ENCODE measurements around the gene CBLL2. TPM values are rescaled to one million over a fixed set of nuclear protein-coding genes. Genes with fewer than 3 reads are reported as not detected.

CBLL2 gene
- polyA plus RNA-seq, 3 donors = not detected

DNA sequence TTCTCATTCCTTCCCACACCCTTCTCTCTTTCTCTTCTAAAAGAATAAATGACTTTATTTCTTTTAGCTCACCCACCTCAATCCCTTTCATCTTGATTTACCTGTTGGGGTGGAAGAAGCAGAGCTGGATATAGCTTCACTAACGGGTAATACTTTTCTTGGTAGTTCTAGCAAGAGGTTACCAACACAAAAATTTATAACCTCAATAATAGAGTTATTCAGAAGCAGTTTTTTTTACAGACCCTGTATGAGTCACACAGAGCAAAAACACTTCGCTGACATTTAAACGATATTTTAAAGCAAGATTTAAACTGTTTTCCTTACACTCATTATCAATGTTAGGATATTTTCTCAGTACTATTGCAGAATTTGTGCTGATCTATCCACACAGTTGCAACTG lies 42.4 kb downstream of the CBLL2 start:
- H3K4me1 Mint-ChIP-seq = no peaks in the 10 kb centered on the region

DNA sequence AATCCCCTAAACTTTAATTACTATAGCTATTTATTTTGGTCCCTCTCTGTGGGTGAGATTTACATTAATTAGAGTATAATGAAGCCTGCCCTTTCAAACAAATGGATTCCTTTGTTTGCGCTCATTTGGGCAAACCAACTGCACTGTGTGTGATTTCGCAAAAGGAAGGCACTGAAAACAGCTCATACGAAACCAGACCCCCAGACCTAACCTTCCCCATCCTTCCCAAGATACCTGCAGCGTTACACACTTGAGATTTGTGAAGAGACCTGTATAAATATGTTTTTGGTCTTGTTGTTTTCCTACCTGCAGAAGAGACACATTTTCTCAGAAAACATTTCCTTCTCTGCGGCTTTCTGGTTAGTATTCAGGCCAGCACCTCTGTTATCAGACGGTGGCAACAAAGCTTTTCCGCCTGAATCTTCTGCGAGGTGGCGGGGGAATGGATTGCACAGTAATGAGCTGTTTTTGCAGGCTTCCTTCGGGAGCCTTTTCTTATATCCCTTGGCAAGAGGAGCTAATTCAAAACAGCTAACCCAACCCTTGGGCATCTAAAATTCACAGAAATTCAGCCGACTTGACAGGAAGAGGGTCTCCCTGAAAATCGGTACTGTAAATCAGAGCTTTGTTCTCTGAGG lies 47.6 kb downstream of the CBLL2 start:
- Histone ChIP-seq H3K9ac (ENCODE audit: insufficient read depth, low read length, poor library complexity, severe bottlenecking) (no peak overlapping the region), H3K27me3 (ENCODE audit: control insufficient read depth in 2 of 2, insufficient read depth in 2 of 2, low read length in 2 of 2) (no peaks in the 10 kb centered on the region), H3K4me3 (replicated peaks in 1 of 3; ENCODE audit: low read depth in 2 of 3, low read length in 3 of 3) (no peak overlapping the region), H3K79me2 (ENCODE audit: insufficient read depth, low read length) (no peaks in the 10 kb centered on the region), H3K4me2 (replicated peaks; ENCODE audit: extremely low read depth, low read length, poor library complexity, severe bottlenecking) (no peak overlapping the region), H4K20me1 (ENCODE audit: insufficient read depth, low read length) (no peaks in the 10 kb centered on the region), H3K27ac (ENCODE audit: low read depth in 1 of 2, low read length in 2 of 2) (no peak overlapping the region), H3K9me3 (replicated peaks in 1 of 2; ENCODE audit: control insufficient read depth in 1 of 2, insufficient read depth in 1 of 2, low read length in 2 of 2) (no peaks in the 10 kb centered on the region), H3K36me3 (replicated peaks in 1 of 2; ENCODE audit: control insufficient read depth in 1 of 2, insufficient read depth in 2 of 2, low read length in 2 of 2) (no peaks in the 10 kb centered on the region), H3K4me1 (ENCODE audit: control insufficient read depth in 1 of 2, insufficient read depth in 2 of 2, low read length in 2 of 2) (no peaks in the 10 kb centered on the region), H2AFZ (ENCODE audit: insufficient read depth, low read depth, low read length, poor library complexity, severe bottlenecking) (no peak overlapping the region)
- Mint-ChIP-seq H3K9me3 (peaks cover 0 to 4% (median 0%) of the 10 kb centered on the region in 7 donors), H3K36me3 (no peaks in the 10 kb centered on the region), H3K4me1 (no peaks in the 10 kb centered on the region), H3K27me3 (ENCODE audit: low read depth in 3 of 3) (no peaks in the 10 kb centered on the region), H3K4me3 (no peak overlapping the region), H3K27ac (no peak overlapping the region)
- intact Hi-C loops (cut with micrococcal nuclease) = no loop called here
- TF ChIP-seq, protein P1, sequence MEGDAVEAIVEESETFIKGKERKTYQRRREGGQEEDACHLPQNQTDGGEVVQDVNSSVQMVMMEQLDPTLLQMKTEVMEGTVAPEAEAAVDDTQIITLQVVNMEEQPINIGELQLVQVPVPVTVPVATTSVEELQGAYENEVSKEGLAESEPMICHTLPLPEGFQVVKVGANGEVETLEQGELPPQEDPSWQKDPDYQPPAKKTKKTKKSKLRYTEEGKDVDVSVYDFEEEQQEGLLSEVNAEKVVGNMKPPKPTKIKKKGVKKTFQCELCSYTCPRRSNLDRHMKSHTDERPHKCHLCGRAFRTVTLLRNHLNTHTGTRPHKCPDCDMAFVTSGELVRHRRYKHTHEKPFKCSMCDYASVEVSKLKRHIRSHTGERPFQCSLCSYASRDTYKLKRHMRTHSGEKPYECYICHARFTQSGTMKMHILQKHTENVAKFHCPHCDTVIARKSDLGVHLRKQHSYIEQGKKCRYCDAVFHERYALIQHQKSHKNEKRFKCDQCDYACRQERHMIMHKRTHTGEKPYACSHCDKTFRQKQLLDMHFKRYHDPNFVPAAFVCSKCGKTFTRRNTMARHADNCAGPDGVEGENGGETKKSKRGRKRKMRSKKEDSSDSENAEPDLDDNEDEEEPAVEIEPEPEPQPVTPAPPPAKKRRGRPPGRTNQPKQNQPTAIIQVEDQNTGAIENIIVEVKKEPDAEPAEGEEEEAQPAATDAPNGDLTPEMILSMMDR (IDR thresholded peaks at IDR 0.05) = no peak
- 86% methylated on average over 4 of the region's 12 CpGs for WGBS (ENCODE audit: insufficient coverage)
- DNase-seq = no peak

More for the DNA sequence above, 42.4 kb downstream of the CBLL2 start:
- H3K4me2 ChIP-seq (replicated peaks; ENCODE audit: extremely low read depth, low read length, poor library complexity, severe bottlenecking) = no peak overlapping the region
- peaks cover 0 to 1% (median 0%) of the 10 kb centered on the region in 7 donors for H3K9me3 Mint-ChIP-seq
- H3K27ac ChIP-seq (ENCODE audit: low read depth in 1 of 2, low read length in 2 of 2) = no peak overlapping the region
- H3K9me3 ChIP-seq (replicated peaks in 1 of 2; ENCODE audit: control insufficient read depth in 1 of 2, insufficient read depth in 1 of 2, low read length in 2 of 2) = no peaks in the 10 kb centered on the region
- H3K27me3 Mint-ChIP-seq (ENCODE audit: low read depth in 3 of 3) = no peaks in the 10 kb centered on the region
- WGBS (ENCODE audit: insufficient coverage) = no CpG with 5 or more reads among the region's 3 CpGs
- no peak overlapping the region for H3K9ac ChIP-seq (ENCODE audit: insufficient read depth, low read length, poor library complexity, severe bottlenecking)
- intact Hi-C loops (cut with micrococcal nuclease) = no loop called here
- H3K36me3 Mint-ChIP-seq = no peaks in the 10 kb centered on the region
- no peak overlapping the region for H2AFZ ChIP-seq (ENCODE audit: insufficient read depth, low read depth, low read length, poor library complexity, severe bottlenecking)
- H3K4me1 ChIP-seq (ENCODE audit: control insufficient read depth in 1 of 2, insufficient read depth in 2 of 2, low read length in 2 of 2) = no peaks in the 10 kb centered on the region
- H3K27ac Mint-ChIP-seq = no peak overlapping the region
- no peaks in the 10 kb centered on the region for H3K79me2 ChIP-seq (ENCODE audit: insufficient read depth, low read length)
- no peaks in the 10 kb centered on the region for H3K36me3 ChIP-seq (replicated peaks in 1 of 2; ENCODE audit: control insufficient read depth in 1 of 2, insufficient read depth in 2 of 2, low read length in 2 of 2)
- H3K27me3 ChIP-seq (ENCODE audit: control insufficient read depth in 2 of 2, insufficient read depth in 2 of 2, low read length in 2 of 2) = no peaks in the 10 kb centered on the region
- H3K4me3 Mint-ChIP-seq = no peak overlapping the region
- DNase-seq = no peak
- H3K4me3 ChIP-seq (replicated peaks in 1 of 3; ENCODE audit: low read depth in 2 of 3, low read length in 3 of 3) = no peak overlapping the region
- H4K20me1 ChIP-seq (ENCODE audit: insufficient read depth, low read length) = no peaks in the 10 kb centered on the region
- TF ChIP-seq, protein P1 (IDR thresholded peaks at IDR 0.05) = no peak

Data from CD14-positive monocyte (primary cell).